Cardiac septum (tissue), 1 donor: ENCODE data around the gene COL6A1. TPM values are rescaled to one million over a fixed set of nuclear protein-coding genes. Genes with fewer than 3 reads are reported as not detected.
"Not testable (repeated sequence)": the region's sequence is repeated elsewhere in the genome, so short reads cannot be mapped to it uniquely, and the experiment has no call there.

Source experiments
- DNase-seq: peaks from one replicate; pipeline ENCODE4 v3.0.0-alpha.2; 2020; ENCODE audit warnings: low spot score
- intact Hi-C: fragments of 100-400 bp; cut with DNase I; formaldehyde crosslinking; loops from one replicate; pipeline ENCODE4 v1.14.0; 2022
- total RNA-seq: library from RNA; stranded (reverse); fragmentation: NEBNext Ultra II Directional; extraction: Animal tissue kit (Norgen Biotek cat#: 25700); gene quantifications from one replicate; pipeline ENCODE4 v1.2.1, GENCODE V29; 2021
- donor health status: DM: no; HTN: no; CAD: no.

Gene COL6A1
- total RNA-seq, 1 donor from 2014 or later: 140 TPM

DNA sequence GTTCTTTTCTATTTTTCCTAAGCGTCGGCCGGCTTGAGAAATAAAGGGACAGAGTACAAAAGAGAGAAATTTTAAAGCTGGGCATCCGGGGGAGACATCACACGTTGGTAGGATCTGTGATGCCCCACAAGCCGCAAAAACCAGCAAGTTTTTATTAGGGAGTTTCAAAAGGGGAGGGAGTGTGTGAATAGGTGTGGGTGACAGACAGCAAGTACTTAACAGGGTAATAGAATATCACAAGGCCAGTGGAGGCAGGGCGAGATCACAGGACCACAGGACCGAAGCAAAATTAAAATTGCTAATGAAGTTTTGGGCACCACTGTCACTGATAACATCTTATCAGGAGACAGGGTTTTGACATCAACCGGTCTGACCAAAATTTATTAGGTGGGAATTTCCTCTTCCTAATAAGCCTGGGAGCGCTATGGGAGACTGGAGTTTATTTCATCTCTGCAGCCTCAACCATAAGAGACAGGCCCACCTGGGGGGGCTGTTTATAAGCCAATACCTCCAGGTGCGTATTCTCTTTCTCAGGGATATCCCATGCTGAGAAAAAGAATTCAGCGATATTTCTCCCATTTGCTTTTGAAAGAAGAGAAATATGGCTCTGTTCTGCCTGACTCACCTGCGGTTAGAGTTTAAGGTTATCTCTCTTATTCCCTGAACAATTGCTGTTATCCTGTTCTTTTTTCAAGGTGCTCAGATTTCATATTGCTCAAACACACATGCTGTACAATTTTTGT, 5.7 kb upstream of the COL6A1 start:
- intact Hi-C loops: loop anchor here (2.0 to 10.0 kb wide), 4 partner anchors 89 to 349 kb away; partner anchors contain the start of genes C21orf58, COL6A2, MCM3AP and PCNT

DNA sequence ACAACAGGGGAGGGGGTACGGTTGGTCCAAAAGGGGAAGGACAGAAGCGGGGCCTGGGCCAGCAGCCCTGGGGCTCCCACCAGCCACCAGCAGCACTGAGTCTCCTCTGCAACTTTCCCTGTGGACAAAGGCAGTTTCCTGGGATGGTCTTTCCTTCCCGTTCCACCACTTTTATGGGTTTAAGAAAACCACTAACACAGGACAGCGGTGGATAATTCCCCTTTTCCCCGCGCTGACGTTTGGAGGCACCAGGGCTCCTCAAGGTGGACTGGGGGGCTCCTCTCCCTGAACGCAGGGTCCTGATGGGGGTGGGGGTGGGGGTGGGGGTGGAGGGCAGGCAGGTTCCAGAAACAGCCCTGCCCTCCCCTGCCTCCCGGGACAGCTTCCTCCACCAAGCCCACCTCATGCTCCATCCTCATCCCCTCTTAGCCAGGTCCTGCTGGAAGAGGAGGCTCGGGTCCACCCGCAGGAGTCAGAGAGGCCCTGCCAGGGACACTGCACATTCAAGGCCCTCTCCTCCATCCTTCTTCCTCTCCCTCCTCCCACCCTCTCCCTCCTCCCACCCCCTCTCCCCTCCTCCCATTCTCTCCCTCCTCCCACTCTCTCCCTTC, 4.8 kb upstream of the COL6A1 start:
- intact Hi-C loops: loop anchor here (10.0 kb wide), 3 partner anchors 88 to 348 kb away; partner anchors contain the start of genes C21orf58, MCM3AP, PCNT and YBEY

More for the DNA sequence above, 5.7 kb upstream of the COL6A1 start:
- DNase-seq: not testable (repeated sequence)

DNA sequence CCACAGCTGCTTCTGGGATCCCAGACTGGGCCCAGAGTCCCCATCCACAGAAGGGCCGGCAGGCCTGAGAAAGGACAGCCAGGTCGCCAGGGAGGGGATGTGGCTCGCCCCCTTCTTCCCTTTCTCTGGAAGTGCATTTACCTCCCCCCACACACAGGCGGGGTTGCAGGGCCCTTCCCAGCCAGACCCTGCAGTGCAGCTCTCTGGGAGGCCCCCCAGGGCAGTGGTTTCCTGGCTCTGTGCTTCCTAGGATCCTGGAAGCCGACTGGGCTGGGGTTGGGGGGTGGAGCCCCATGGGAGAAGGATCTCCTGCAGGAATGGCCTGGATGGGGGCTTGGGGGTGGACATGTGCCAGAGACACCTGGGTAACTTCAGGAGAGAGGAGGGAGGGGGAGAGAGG, 4.2 kb upstream of the COL6A1 start:
- DNase-seq: peak; percentile 73
- intact Hi-C loops: loop anchor here (10.0 kb wide), 3 partner anchors 87 to 347 kb away; partner anchors contain the start of genes C21orf58, MCM3AP, PCNT and YBEY

More for the DNA sequence above, 4.8 kb upstream of the COL6A1 start:
- no peak for DNase-seq

GRCh38 chr21:45979141-45979631, 2.4 kb upstream of the COL6A1 start:
- DNase-seq: peak; percentile 73
- intact Hi-C loops: loop anchor here (10.0 kb wide), 3 partner anchors 86 to 346 kb away; partner anchors contain the start of genes C21orf58, MCM3AP, PCNT and YBEY

DNA sequence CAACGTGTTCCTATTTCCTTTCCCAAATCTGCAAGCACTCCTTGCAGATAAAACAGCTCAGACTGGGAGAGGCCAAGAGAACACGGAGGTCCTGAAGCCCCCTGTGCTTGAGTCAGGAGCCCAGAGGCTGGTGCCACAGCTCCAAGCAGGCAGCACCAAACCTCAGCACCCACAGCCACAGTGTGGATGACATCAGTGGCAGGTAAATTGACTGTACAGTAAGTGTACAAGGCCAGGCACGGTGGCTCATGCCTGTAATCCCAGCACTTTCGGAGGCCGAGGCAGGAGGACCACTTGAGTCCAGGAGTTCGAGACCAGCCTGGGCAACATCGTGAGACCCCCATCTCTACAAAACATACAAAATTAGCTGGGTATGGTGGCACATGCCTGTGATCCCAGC, 1.9 kb upstream of the COL6A1 start:
- no peak for DNase-seq
- intact Hi-C loops: loop anchor here (10.0 kb wide), 3 partner anchors 85 to 345 kb away; partner anchors contain the start of genes C21orf58, MCM3AP, PCNT and YBEY

DNA sequence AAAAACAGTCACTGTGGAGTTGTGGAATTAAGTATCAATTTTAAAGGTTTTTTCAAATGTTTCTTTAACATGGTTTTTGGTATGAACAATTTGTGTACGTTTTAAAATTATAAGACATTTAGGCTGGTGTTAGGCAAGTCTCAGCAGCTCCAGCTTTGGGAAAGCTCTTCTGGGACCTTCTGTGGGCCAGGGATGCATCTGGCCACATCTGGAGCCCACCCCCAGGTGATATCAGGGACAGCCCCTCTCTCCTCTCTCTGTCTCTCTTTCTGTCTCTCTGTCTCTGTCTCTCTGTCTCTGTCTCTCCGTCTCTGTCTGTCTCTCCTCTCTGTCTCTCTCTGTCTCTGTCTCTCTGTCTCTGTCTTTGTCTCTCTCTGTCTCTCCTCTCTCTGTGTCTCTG, 1.3 kb upstream of the COL6A1 start:
- intact Hi-C loops: no loop called here

DNA sequence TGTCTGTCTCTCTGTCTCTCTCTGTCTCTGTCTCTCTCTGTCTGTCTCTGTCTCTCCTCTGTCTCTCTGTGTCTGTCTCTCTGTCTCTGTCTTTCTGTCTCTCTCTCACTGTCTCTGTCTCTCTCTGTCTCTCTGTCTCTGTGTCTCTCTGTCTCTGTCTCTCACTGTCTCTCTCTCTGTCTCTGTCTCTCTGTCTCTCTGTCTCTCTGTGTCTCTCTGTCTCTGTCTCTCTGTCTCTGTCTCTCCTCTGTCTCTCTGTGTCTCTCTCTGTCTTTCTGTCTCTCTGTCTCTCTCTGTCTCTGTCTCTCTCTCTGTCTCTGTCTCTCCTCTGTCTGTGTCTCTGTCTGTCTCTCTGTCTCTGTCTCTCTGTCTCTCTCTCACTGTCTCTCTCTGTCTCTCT, 873 bp upstream of the COL6A1 start:
- intact Hi-C loops: no loop called here

More for the DNA sequence above, 1.3 kb upstream of the COL6A1 start:
- DNase-seq: no peak

GRCh38 chr21:45982092-45982757, 655 bp downstream of the COL6A1 start:
- intact Hi-C loops: no loop called here
- DNase-seq: peak; percentile 68

More for the DNA sequence above, 873 bp upstream of the COL6A1 start:
- no peak for DNase-seq

GRCh38 chr21:45982758-45983648, 1.4 kb downstream of the COL6A1 start:
- intact Hi-C loops: no loop called here

DNA sequence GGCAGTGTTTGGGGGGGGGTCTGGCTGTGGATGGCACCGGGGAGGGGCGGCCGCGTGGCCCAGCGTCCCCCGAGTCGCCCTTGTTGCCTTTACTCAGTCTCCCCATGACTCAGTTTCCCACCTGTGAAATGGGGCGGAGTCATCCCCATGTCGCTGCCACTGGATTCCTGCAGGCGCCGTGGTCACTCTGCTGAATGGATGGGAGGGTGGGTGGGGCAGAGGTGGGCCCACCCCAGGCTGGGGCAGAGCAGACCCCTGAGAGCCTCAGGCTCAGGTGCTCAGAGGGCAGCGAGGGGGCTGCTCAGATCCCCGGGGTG, 2.0 kb downstream of the COL6A1 start:
- DNase-seq: no peak
- intact Hi-C loops: no loop called here

More at GRCh38 chr21:45982758-45983648, 1.4 kb downstream of the COL6A1 start:
- no peak for DNase-seq

DNA sequence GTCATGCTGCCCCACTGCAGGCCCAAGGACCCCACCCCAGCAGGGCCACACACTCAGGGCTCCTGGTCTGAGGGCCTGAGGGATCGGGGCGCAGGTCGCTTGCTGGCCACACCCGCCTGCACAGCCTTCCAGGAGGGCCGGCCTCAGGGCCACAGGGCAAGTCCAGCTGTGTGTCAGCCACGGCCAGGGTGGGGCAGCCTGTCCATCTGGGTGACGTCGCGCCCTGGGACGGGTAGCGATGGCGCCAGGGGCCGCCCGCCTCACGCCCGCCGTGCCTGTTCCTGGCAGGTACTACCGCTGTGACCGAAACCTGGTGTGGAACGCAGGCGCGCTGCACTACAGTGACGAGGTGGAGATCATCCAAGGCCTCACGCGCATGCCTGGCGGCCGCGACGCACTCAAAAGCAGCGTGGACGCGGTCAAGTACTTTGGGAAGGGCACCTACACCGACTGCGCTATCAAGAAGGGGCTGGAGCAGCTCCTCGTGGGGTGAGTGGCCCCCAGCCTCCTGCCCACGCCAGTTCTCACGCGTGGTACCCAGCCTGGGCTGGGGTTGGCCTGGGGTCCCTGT, 2.5 kb downstream of the COL6A1 start:
- intact Hi-C loops: no loop called here
- no peak for DNase-seq

DNA sequence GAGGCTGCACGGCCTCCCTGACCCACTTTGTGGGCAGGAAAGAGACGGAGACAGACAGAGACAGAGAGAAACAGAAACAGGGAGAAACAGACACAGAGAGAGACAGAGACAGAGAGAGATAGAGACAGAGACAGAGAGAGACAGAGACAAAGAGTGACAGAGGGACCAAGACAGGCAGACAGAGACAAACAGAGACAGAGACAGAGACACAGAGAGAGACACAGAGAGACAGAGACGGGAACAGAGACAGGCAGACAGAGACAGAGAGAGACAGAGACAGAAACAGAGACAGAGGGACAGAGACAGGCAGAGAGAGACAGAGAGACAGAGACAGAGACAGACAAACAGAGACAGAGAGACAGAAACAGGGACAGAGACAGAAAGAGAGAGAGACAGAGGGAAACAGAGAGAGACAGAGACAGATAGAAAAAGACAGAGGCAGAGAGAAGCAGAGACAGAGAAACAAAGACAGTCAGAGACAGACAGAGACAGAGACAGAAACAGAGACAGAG, 3.1 kb downstream of the COL6A1 start:
- no peak for DNase-seq
- intact Hi-C loops: no loop called here

DNA sequence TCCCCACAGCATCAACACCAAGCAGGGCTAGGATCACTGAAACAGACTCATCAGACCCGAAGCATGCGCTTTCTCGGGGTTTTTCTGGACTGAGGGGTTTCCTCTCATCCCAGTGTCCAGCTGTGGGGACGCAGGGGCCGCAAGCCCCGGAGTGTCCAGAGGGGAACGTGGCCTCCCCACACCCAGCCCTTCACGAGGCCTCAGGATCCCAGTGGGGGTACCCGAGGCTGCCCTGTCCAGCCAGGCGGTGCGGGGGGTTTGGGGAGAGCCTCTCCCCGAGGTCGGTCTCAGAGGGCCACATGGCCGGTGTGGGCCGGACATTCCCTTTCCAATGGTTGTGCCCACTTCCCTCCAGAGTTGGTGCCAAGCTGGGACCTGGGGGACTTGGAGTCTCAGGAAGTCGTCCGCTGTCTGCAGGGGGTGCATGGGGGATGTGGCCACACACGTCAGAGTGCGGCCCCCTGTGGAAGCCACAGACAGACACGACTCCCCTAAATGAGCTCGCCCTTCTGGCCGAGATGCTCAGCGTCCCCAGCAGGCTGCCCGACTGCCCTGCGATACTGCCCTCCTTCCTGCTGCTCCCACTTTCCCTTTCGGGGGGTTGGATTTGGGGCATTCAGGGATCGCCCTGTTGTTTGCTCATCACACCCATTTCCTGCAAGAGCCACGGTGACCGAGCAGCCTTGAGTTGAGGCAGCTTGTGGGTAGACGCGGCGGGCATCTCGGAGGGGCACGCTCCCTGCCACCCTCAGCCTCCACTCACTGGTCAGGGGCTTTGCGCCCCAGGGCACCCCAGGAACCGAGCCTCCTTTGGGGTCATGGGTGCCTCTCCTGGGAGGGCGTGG, 4.1 kb downstream of the COL6A1 start:
- intact Hi-C loops: no loop called here

GRCh38 chr21:45986316-45987051, 4.9 kb downstream of the COL6A1 start:
- intact Hi-C loops: no loop called here
- no peak for DNase-seq

More for the DNA sequence above, 4.1 kb downstream of the COL6A1 start:
- no peak for DNase-seq

DNA sequence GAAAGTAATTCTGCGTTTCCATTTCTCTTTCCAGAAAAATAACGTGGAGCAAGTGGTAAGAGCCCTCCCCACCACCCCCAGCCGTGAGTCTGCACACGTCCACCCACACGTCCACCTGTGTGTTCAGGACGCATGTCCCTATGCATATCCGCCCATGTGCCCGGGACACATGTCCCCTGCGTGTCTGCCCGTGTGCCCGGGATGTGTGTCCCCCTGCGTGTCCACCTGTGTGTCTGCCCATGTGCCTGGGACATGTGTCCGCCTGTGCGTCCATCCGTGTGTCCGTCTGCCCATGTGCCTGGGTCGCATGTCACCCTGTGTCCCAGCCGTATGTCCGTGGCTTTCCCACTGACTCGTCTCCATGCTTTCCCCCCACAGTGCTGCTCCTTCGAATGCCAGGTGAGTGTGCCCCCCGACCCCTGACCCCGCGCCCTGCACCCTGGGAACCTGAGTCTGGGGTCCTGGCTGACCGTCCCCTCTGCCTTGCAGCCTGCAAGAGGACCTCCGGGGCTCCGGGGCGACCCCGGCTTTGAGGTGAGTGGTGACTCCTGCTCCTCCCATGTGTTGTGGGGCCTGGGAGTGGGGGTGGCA, 5.6 kb downstream of the COL6A1 start:
- intact Hi-C loops: no loop called here
- DNase-seq: no peak
